Smooth muscle cell of the brain vasculature (primary cell): ENCODE results near the gene CAMLG.
"Not testable (repeated sequence)": the region's sequence is repeated elsewhere in the genome, so short reads cannot be mapped to it uniquely, and the experiment has no call there.

ENCODE experiments used
- DNase-seq: peaks from one replicate; pipeline ENCODE4 v3.0.0-alpha.2; 2012; ENCODE audit warnings: low read depth, low spot score

The CAMLG gene

GRCh38 chr5:134738133-134738962 lies at the start of gene CAMLG:
Gene CAMLG, plus strand, starts transcription at chr5:134738548. Its CDS starts 73 bp downstream, at chr5:134738621.
- peak; percentile 97 for DNase-seq

GRCh38 chr5:134690144-134690543 lies 48.2 kb upstream of the CAMLG start:
- not testable (repeated sequence) for DNase-seq

- DNase-seq = no peak
Observed at GRCh38 chr5:134692722-134693121, 45.6 kb upstream of the CAMLG start.

- DNase-seq = no peak
Observed at GRCh38 chr5:134708301-134708700, 30.0 kb upstream of the CAMLG start.

GRCh38 chr5:134714120-134714519 lies 24.2 kb upstream of the CAMLG start:
- DNase-seq = no peak

- no peak for DNase-seq
Observed at GRCh38 chr5:134714541-134714940, 23.8 kb upstream of the CAMLG start.

- not testable (repeated sequence) for DNase-seq
Observed at GRCh38 chr5:134715466-134715865, 22.9 kb upstream of the CAMLG start.

- DNase-seq = no peak
Observed at GRCh38 chr5:134724872-134725271, 13.5 kb upstream of the CAMLG start.

GRCh38 chr5:134732819-134733218 lies 5.5 kb upstream of the CAMLG start:
- no peak for DNase-seq

GRCh38 chr5:134735243-134735642 lies 3.1 kb upstream of the CAMLG start:
- DNase-seq = no peak

- no peak for DNase-seq
Observed at GRCh38 chr5:134736173-134736812, 2.1 kb upstream of the CAMLG start.

GRCh38 chr5:134738963-134739661 lies 764 bp downstream of the CAMLG start:
- no peak for DNase-seq

GRCh38 chr5:134741052-134741451 lies 2.7 kb downstream of the CAMLG start:
- DNase-seq = no peak

GRCh38 chr5:134742134-134742533 lies 3.8 kb downstream of the CAMLG start:
- no peak for DNase-seq

- no peak for DNase-seq
Observed at GRCh38 chr5:134749415-134749814, 11.1 kb downstream of the CAMLG start.

- no peak for DNase-seq
Observed at GRCh38 chr5:134758176-134758503, 19.8 kb downstream of the CAMLG start.

GRCh38 chr5:134758504-134759341 lies 20.4 kb downstream of the CAMLG start, which contains the start of gene DDX46:
Gene DDX46, plus strand, starts transcription at chr5:134758779. Its CDS starts 160 bp downstream, at chr5:134758939.
- peak; percentile 73 for DNase-seq

GRCh38 chr5:134767528-134768291 lies 29.4 kb downstream of the CAMLG start:
- not testable (repeated sequence) for DNase-seq

- DNase-seq = no peak
Observed at GRCh38 chr5:134769206-134769605, 30.9 kb downstream of the CAMLG start.

GRCh38 chr5:134772461-134773125 lies 34.2 kb downstream of the CAMLG start:
- no peak for DNase-seq
